Urinary bladder (tissue), 4 donors: ENCODE results near the gene LSP1. TPM values are rescaled to one million over a fixed set of nuclear protein-coding genes. Genes with fewer than 3 reads are reported as not detected.

ENCODE experiments used
- DNase-seq: peaks from one replicate; pipeline ENCODE4 v3.0.0-alpha.2; 2015; ENCODE audit errors: extremely low spot score
- H3K27ac ChIP-seq: one replicate; pipeline ENCODE4 v1.5.1; 2013; ENCODE audit warnings: low read depth, mild to moderate bottlenecking, moderate library complexity
- H3K36me3 ChIP-seq: one replicate; pipeline ENCODE4 v1.6.1; 2013; ENCODE audit warnings: mild to moderate bottlenecking, moderate library complexity; ENCODE audit not compliant: insufficient read depth
- H3K4me1 ChIP-seq: one replicate; pipeline ENCODE4 v1.6.1; 2013; ENCODE audit warnings: mild to moderate bottlenecking, moderate library complexity; ENCODE audit not compliant: insufficient read depth
- H3K4me3 ChIP-seq: one replicate; pipeline ENCODE4 v1.5.1; 2013; ENCODE audit warnings: low read depth, low read length
- WGBS: extraction: QIAGEN DNeasy Blood & Tissue Kit; methylation state at CpG from one replicate; pipeline ENCODE4 v1.1.7; 2013; 5-methylcytosine and 5-hydroxymethylcytosine counted together
- polyA plus RNA-seq: library from polyadenylated mRNA; stranded (reverse); fragments of 200-250 nt; gene quantifications from one replicate; pipeline ENCODE4 v1.2.3, GENCODE V29; 2013
- total RNA-seq: library from RNA; depleted of rRNA; stranded (reverse); fragments of >200 nt; gene quantifications from one replicate; pipeline ENCODE4 v1.2.3, GENCODE V29; 2014
- donor health status: healthy with polysubstance abuse.
- donor health status: healthy.

LSP1 gene
- total and polyA plus RNA-seq, 2 donors, result 50.7 to 160 TPM

GRCh38 chr11:1889941-1890855 lies 37.3 kb downstream of the LSP1 start:
- H3K4me3 ChIP-seq, result no peak overlapping the region
- DNase-seq, result no peak
- H3K27ac ChIP-seq, result no peak overlapping the region
- no peaks in the 10 kb centered on the region for H3K4me1 ChIP-seq
- WGBS, result 92% methylated on average over 33 of the region's 33 CpGs
- H3K36me3 ChIP-seq, result peaks cover 1% of the 10 kb centered on the region

- Histone ChIP-seq H3K27ac (no peak overlapping the region), H3K4me1 (no peaks in the 10 kb centered on the region), H3K36me3 (peaks cover 1% of the 10 kb centered on the region), H3K4me3 (no peak overlapping the region)
- WGBS, result 79% methylated on average over 34 of the region's 34 CpGs
- no peak for DNase-seq
Measured at GRCh38 chr11:1890856-1891830, 38.3 kb downstream of the LSP1 start.

GRCh38 chr11:1891831-1892115 lies 38.9 kb downstream of the LSP1 start, which contains the start of gene PRR33:
PRR33 (minus strand) TSS chr11:1891895; CDS start chr11:1890584, 1,311 bp downstream.
- no peak within 1 kb of the TSS for H3K4me3 ChIP-seq
- no peaks in the 10 kb centered on the region for H3K4me1 ChIP-seq
- no peak within 1 kb of the TSS for H3K27ac ChIP-seq
- peaks cover 1% of the 10 kb centered on the region for H3K36me3 ChIP-seq
- 95% methylated on average over 7 of the region's 7 CpGs for WGBS
- no peak for DNase-seq

GRCh38 chr11:1892116-1892515 lies 39.2 kb downstream of the LSP1 start:
- DNase-seq, result no peak
- Histone ChIP-seq H3K27ac (no peak overlapping the region), H3K4me1 (no peaks in the 10 kb centered on the region)

GRCh38 chr11:1892558-1892957 lies 39.7 kb downstream of the LSP1 start:
- no peak for DNase-seq
- no peaks in the 10 kb centered on the region for H3K36me3 ChIP-seq
- H3K4me1 ChIP-seq, result no peaks in the 10 kb centered on the region
- WGBS, result 86% methylated on average over 5 of the region's 5 CpGs
- no peak overlapping the region for H3K4me3 ChIP-seq
- H3K27ac ChIP-seq, result no peak overlapping the region

More at GRCh38 chr11:1892116-1892515, 39.2 kb downstream of the LSP1 start:
- 90% methylated on average over 7 of the region's 7 CpGs for WGBS
- Histone ChIP-seq H3K36me3 (peaks cover 1% of the 10 kb centered on the region), H3K4me3 (no peak overlapping the region)

- H3K36me3 ChIP-seq, result no peaks in the 10 kb centered on the region
- no peak overlapping the region for H3K27ac ChIP-seq
- no peak overlapping the region for H3K4me3 ChIP-seq
- no peak for DNase-seq
- WGBS, result 91% methylated on average over 5 of the region's 5 CpGs
- no peaks in the 10 kb centered on the region for H3K4me1 ChIP-seq
Measured at GRCh38 chr11:1893581-1894359, 40.9 kb downstream of the LSP1 start.

- DNase-seq, result no peak
- WGBS, result 89% methylated on average over 11 of the region's 11 CpGs
- Histone ChIP-seq H3K27ac (no peak overlapping the region), H3K4me3 (no peak overlapping the region), H3K4me1 (no peaks in the 10 kb centered on the region), H3K36me3 (no peaks in the 10 kb centered on the region)
Measured at GRCh38 chr11:1894759-1895158, 41.9 kb downstream of the LSP1 start.

GRCh38 chr11:1896468-1896867 lies 43.6 kb downstream of the LSP1 start:
- no peaks in the 10 kb centered on the region for H3K4me1 ChIP-seq
- no peak for DNase-seq
- WGBS, result 70% methylated on average over 10 of the region's 10 CpGs
- no peak overlapping the region for H3K4me3 ChIP-seq
- no peaks in the 10 kb centered on the region for H3K36me3 ChIP-seq
- no peak overlapping the region for H3K27ac ChIP-seq

- Histone ChIP-seq H3K36me3 (no peaks in the 10 kb centered on the region), H3K4me1 (no peaks in the 10 kb centered on the region), H3K27ac (no peak overlapping the region), H3K4me3 (no peak overlapping the region)
- DNase-seq, result no peak
- 72% methylated on average over 12 of the region's 12 CpGs for WGBS
Measured at GRCh38 chr11:1896923-1897322, 44.0 kb downstream of the LSP1 start.

- no peak overlapping the region for H3K4me3 ChIP-seq
- 96% methylated on average over 4 of the region's 4 CpGs for WGBS
- H3K4me1 ChIP-seq, result no peaks in the 10 kb centered on the region
- no peaks in the 10 kb centered on the region for H3K36me3 ChIP-seq
- H3K27ac ChIP-seq, result no peak overlapping the region
- no peak for DNase-seq
Measured at GRCh38 chr11:1899090-1899489, 46.2 kb downstream of the LSP1 start.

- DNase-seq, result no peak
- WGBS, result 78% methylated on average over 5 of the region's 5 CpGs
- H3K4me3 ChIP-seq, result no peak overlapping the region
- no peaks in the 10 kb centered on the region for H3K4me1 ChIP-seq
- no peaks in the 10 kb centered on the region for H3K36me3 ChIP-seq
- no peak overlapping the region for H3K27ac ChIP-seq
Measured at GRCh38 chr11:1899686-1900085, 46.8 kb downstream of the LSP1 start.

GRCh38 chr11:1906181-1906580 lies 53.3 kb downstream of the LSP1 start:
- Histone ChIP-seq H3K27ac (no peak overlapping the region), H3K36me3 (no peaks in the 10 kb centered on the region), H3K4me3 (no peak overlapping the region), H3K4me1 (no peaks in the 10 kb centered on the region)
- WGBS, result 36% methylated on average over 5 of the region's 5 CpGs
- DNase-seq, result no peak
